DMS53 (cell line): ENCODE results near the gene CYP8B1.

Experiments used
- DNase-seq: peaks from one replicate; lab custom pipeline; 2025; lab: John Stamatoyannopoulos, UW

CYP8B1 gene

DNA sequence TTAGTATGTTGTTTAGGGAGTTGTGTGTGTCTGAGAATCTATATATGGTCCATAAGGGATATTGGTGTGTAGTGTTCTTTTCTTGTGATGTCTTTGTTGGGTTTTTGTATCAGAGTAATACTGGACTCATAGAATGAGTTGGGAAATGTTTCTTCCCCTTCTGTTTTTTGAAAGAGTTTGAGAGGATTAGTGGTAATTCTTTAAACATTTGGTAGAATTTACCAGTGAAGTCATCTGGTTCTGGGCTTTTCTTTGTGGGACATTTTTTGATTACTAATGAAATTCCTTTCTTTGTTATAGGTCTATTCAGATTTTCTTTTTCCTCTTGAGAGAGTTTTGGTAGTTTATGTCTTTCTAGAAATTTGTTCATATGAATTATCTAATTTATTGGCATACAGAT is 49.5 kb downstream of the CYP8B1 start:
- no peak for DNase-seq

DNA sequence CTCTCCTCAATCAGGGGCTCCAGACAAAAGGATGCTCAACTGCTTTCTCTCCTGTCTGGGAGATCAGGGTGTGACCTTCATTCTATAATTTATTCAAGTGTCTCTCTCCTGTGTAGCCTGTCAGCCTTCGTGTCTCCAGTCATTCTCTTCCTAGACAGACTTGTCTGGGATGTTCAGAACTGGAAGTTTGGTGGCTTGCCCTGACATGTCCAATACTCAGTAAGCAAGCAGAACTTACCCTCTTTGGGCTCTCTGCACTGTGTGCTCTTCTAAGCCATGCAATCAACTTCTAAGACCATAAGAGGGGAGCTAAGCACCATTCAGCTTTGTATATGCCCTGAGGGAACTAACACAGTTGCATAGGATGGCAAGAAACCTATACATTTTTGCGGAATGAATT is 52.3 kb downstream of the CYP8B1 start:
- DNase-seq, result peak; percentile 20

DNA sequence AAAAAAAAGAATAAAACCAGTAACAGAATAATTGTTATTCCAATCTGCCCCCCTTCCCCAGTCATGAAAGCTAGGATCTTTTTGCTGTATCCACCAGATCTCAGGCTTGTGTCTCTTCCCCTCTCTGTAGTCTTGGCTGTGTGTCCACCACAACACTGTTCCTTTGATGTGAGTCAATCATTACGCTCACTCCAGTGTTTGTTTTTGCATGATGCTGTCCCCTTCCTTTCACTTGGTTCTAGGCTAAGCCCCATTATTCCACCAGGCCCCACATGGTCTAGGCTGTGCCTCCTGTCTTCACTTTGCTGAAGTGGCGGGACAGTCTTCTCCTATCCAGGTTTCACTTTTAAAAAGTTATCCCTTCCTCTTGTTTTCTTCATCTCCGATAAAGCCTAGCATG is 52.9 kb downstream of the CYP8B1 start:
- peak; percentile 43 for DNase-seq
